Measurements from ENCODE around the gene NLRX1. TPM values are rescaled to one million over a fixed set of nuclear protein-coding genes. Genes with fewer than 3 reads are reported as not detected.
A peak's percentile ranks its signal among the peaks of the same experiment; 100 is the strongest.
"Not testable (repeated sequence)": the region's sequence is repeated elsewhere in the genome, so short reads cannot be mapped to it uniquely, and the experiment has no call there.

Gene NLRX1
- 10 to 100 TPM in 1 of 3 donors, 1 to 10 TPM in 2; 9.7 to 13.2 (median 9.7) TPM for total RNA-seq

- Mint-ChIP-seq H3K4me1 (ENCODE audit: low read depth) (peaks cover 3% of the 10 kb centered on the region), H3K36me3 (ENCODE audit: insufficient read depth) (no peaks in the 10 kb centered on the region), H3K4me3 (peak within 1 kb of the TSS; percentile 88), H3K27me3 (ENCODE audit: low read depth) (no peaks in the 10 kb centered on the region), H3K9me3 (no peaks in the 10 kb centered on the region)
- ATAC-seq: peak; percentile 96
- peak; percentile 77 for DNase-seq
Measured at GRCh38 chr11:119168471-119169281, at the start of gene NLRX1. NLRX1 (plus strand) TSS chr11:119168725; CDS start chr11:119171404, 2,679 bp downstream.

GRCh38 chr11:119118946-119119345 lies 49.6 kb upstream of the NLRX1 start:
- Mint-ChIP-seq H3K4me3 (no peak overlapping the region), H3K36me3 (ENCODE audit: insufficient read depth) (peaks cover 18% of the 10 kb centered on the region), H3K4me1 (ENCODE audit: low read depth) (peaks cover 49% of the 10 kb centered on the region), H3K9me3 (no peaks in the 10 kb centered on the region), H3K27me3 (ENCODE audit: low read depth) (no peaks in the 10 kb centered on the region)
- no peak for DNase-seq
- ATAC-seq: no peak

GRCh38 chr11:119120639-119121007 lies 47.9 kb upstream of the NLRX1 start:
- ATAC-seq: no peak

GRCh38 chr11:119121008-119121810 lies 47.3 kb upstream of the NLRX1 start, which contains the start of gene HINFP:
HINFP (plus strand) TSS chr11:119121580; CDS start chr11:119126945, 5,365 bp downstream.
- DNase-seq: peak; percentile 100
- peak; percentile 96 for ATAC-seq
- no peaks in the 10 kb centered on the region for H3K27me3 Mint-ChIP-seq (ENCODE audit: low read depth)

More at GRCh38 chr11:119120639-119121007, 47.9 kb upstream of the NLRX1 start:
- peaks cover 16% of the 10 kb centered on the region for H3K36me3 Mint-ChIP-seq (ENCODE audit: insufficient read depth)
- H3K4me3 Mint-ChIP-seq: peak overlapping the region; percentile 100
- no peaks in the 10 kb centered on the region for H3K27me3 Mint-ChIP-seq (ENCODE audit: low read depth)
- no peaks in the 10 kb centered on the region for H3K9me3 Mint-ChIP-seq
- DNase-seq: no peak
- H3K4me1 Mint-ChIP-seq (ENCODE audit: low read depth): peaks cover 39% of the 10 kb centered on the region

GRCh38 chr11:119121811-119122124 lies 46.8 kb upstream of the NLRX1 start:
- Mint-ChIP-seq H3K4me3 (peak overlapping the region; percentile 100), H3K9me3 (no peaks in the 10 kb centered on the region), H3K4me1 (ENCODE audit: low read depth) (peaks cover 35% of the 10 kb centered on the region), H3K36me3 (ENCODE audit: insufficient read depth) (peaks cover 9% of the 10 kb centered on the region), H3K27me3 (ENCODE audit: low read depth) (no peaks in the 10 kb centered on the region)
- DNase-seq (no peak), ATAC-seq (peak in 1 of 2 donors; percentile 5)

More at GRCh38 chr11:119121008-119121810, 47.3 kb upstream of the NLRX1 start, which contains the start of gene HINFP:
- Mint-ChIP-seq H3K9me3 (no peaks in the 10 kb centered on the region), H3K4me1 (ENCODE audit: low read depth) (peaks cover 34% of the 10 kb centered on the region), H3K4me3 (peak within 1 kb of the TSS; percentile 100), H3K36me3 (ENCODE audit: insufficient read depth) (peaks cover 12% of the 10 kb centered on the region)

- Mint-ChIP-seq H3K9me3 (no peaks in the 10 kb centered on the region), H3K4me3 (no peak overlapping the region), H3K27me3 (ENCODE audit: low read depth) (no peaks in the 10 kb centered on the region), H3K4me1 (ENCODE audit: low read depth) (peaks cover 30% of the 10 kb centered on the region), H3K36me3 (ENCODE audit: insufficient read depth) (peaks cover 18% of the 10 kb centered on the region)
- ATAC-seq: no peak
- DNase-seq: no peak
Measured at GRCh38 chr11:119125821-119126220, 42.7 kb upstream of the NLRX1 start.

- Mint-ChIP-seq H3K36me3 (ENCODE audit: insufficient read depth) (peaks cover 25% of the 10 kb centered on the region), H3K27me3 (ENCODE audit: low read depth) (no peaks in the 10 kb centered on the region), H3K9me3 (no peaks in the 10 kb centered on the region), H3K4me3 (no peak overlapping the region), H3K4me1 (ENCODE audit: low read depth) (peaks cover 27% of the 10 kb centered on the region)
- DNase-seq (no peak), ATAC-seq (no peak)
Measured at GRCh38 chr11:119126675-119127268, 41.8 kb upstream of the NLRX1 start.

GRCh38 chr11:119130662-119131061 lies 37.9 kb upstream of the NLRX1 start:
- DNase-seq (no peak), ATAC-seq (no peak)
- Mint-ChIP-seq H3K4me3 (no peak overlapping the region), H3K36me3 (ENCODE audit: insufficient read depth) (peaks cover 33% of the 10 kb centered on the region), H3K9me3 (no peaks in the 10 kb centered on the region), H3K4me1 (ENCODE audit: low read depth) (peaks cover 10% of the 10 kb centered on the region), H3K27me3 (ENCODE audit: low read depth) (no peaks in the 10 kb centered on the region)

GRCh38 chr11:119134389-119134978 lies 34.0 kb upstream of the NLRX1 start:
- peaks cover 31% of the 10 kb centered on the region for H3K36me3 Mint-ChIP-seq (ENCODE audit: insufficient read depth)
- H3K4me3 Mint-ChIP-seq: no peak overlapping the region
- H3K9me3 Mint-ChIP-seq: no peaks in the 10 kb centered on the region
- no peaks in the 10 kb centered on the region for H3K4me1 Mint-ChIP-seq (ENCODE audit: low read depth)
- H3K27me3 Mint-ChIP-seq (ENCODE audit: low read depth): peaks cover 5% of the 10 kb centered on the region
- DNase-seq: no peak
- ATAC-seq: peak in 1 of 2 donors; percentile 48

GRCh38 chr11:119139276-119139675 lies 29.2 kb upstream of the NLRX1 start:
- DNase-seq; H3K4me1 Mint-ChIP-seq (ENCODE audit: low read depth); H3K36me3 Mint-ChIP-seq (ENCODE audit: insufficient read depth); ATAC-seq; H3K9me3 Mint-ChIP-seq; H3K4me3 Mint-ChIP-seq: not testable (repeated sequence)
- H3K27me3 Mint-ChIP-seq (ENCODE audit: low read depth): peaks cover 15% of the 10 kb centered on the region

- ATAC-seq: no peak
- Mint-ChIP-seq H3K36me3 (ENCODE audit: insufficient read depth) (no peaks in the 10 kb centered on the region), H3K27me3 (ENCODE audit: low read depth) (peaks cover 44% of the 10 kb centered on the region), H3K4me1 (ENCODE audit: low read depth) (peaks cover 7% of the 10 kb centered on the region), H3K9me3 (no peaks in the 10 kb centered on the region), H3K4me3 (no peak overlapping the region)
- DNase-seq: no peak
Measured at GRCh38 chr11:119144825-119145486, 23.6 kb upstream of the NLRX1 start.

GRCh38 chr11:119145551-119145950 lies 23.0 kb upstream of the NLRX1 start:
- Mint-ChIP-seq H3K4me3 (no peak overlapping the region), H3K27me3 (ENCODE audit: low read depth) (peaks cover 44% of the 10 kb centered on the region), H3K9me3 (no peaks in the 10 kb centered on the region), H3K4me1 (ENCODE audit: low read depth) (peaks cover 7% of the 10 kb centered on the region), H3K36me3 (ENCODE audit: insufficient read depth) (no peaks in the 10 kb centered on the region)
- DNase-seq (no peak), ATAC-seq (no peak)

- H3K9me3 Mint-ChIP-seq: no peaks in the 10 kb centered on the region
- peaks cover 7% of the 10 kb centered on the region for H3K4me1 Mint-ChIP-seq (ENCODE audit: low read depth)
- ATAC-seq (no peak), DNase-seq (no peak)
- no peaks in the 10 kb centered on the region for H3K36me3 Mint-ChIP-seq (ENCODE audit: insufficient read depth)
- peak overlapping the region; percentile 77 for H3K4me3 Mint-ChIP-seq
- H3K27me3 Mint-ChIP-seq (ENCODE audit: low read depth): peaks cover 41% of the 10 kb centered on the region
Measured at GRCh38 chr11:119147604-119148333, 20.8 kb upstream of the NLRX1 start.

All from activated T-cell treated with anti-CD3 and anti-CD28 coated beads, Interleukin-2, amount 50 U/mL, for 4 hours (primary cell).